C4-2B (cell line): ENCODE measurements around the gene ZC2HC1C.

Experiments
- ZFX ChIP-seq: fragments of 450-650 bp; IDR thresholded peaks from 2 replicates; pipeline ENCODE4 v1.6.1; 2017
- TF ChIP-seq, protein P1 (sequence below): fragments of 450-650 bp; conservative IDR thresholded peaks from 2 replicates; pipeline ENCODE4 v1.5.1; 2017; ENCODE audit warnings: mild to moderate bottlenecking

DNA sequence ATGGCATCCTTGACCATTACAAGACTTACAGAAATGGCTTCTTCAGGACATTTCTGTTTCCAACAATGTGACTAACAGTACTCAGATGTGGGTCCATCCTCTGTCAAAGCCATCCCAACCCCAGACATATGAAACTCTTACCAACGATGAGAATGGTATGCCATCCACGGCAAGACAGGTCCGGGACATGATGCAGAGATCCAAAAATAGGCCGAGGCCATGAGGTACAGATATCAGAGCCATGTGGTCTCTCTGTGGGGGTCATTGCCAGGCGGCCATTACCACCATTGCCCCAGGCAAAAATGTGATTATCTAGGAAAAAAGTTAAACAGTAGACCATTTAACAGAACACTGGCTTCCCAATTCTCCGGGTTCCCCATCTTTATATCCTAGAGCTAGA is 27.5 kb downstream of the ZC2HC1C start:
- TF ChIP-seq, protein P1, sequence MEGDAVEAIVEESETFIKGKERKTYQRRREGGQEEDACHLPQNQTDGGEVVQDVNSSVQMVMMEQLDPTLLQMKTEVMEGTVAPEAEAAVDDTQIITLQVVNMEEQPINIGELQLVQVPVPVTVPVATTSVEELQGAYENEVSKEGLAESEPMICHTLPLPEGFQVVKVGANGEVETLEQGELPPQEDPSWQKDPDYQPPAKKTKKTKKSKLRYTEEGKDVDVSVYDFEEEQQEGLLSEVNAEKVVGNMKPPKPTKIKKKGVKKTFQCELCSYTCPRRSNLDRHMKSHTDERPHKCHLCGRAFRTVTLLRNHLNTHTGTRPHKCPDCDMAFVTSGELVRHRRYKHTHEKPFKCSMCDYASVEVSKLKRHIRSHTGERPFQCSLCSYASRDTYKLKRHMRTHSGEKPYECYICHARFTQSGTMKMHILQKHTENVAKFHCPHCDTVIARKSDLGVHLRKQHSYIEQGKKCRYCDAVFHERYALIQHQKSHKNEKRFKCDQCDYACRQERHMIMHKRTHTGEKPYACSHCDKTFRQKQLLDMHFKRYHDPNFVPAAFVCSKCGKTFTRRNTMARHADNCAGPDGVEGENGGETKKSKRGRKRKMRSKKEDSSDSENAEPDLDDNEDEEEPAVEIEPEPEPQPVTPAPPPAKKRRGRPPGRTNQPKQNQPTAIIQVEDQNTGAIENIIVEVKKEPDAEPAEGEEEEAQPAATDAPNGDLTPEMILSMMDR = no peak
- no peak for TF ChIP-seq ZFX
